NCI-H1048 (cell line): Measurements from ENCODE around the gene DHRSX.
"Not testable (repeated sequence)": the region's sequence is repeated elsewhere in the genome, so short reads cannot be mapped to it uniquely, and the experiment has no call there.

ENCODE experiments used
- DNase-seq: peaks from one replicate; lab custom pipeline; 2025; lab: John Stamatoyannopoulos, UW

Gene DHRSX

DNA sequence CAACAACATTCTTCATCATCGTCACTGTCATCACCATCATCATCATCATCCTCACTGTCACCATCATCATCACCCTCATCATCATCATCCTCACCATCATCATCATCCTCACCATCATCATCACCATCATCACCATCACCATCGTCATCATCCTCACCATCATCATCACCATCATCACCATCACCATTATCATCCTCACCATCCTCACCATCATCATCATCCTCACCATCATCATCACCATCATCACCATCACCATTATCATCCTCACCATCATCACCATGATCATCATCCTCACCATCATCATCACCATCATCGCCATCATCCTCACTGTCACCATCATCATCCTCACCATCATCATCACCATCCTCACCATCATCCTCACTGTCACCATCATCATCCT is 18.9 kb upstream of the DHRSX start:
- not testable (repeated sequence) for DNase-seq

DNA sequence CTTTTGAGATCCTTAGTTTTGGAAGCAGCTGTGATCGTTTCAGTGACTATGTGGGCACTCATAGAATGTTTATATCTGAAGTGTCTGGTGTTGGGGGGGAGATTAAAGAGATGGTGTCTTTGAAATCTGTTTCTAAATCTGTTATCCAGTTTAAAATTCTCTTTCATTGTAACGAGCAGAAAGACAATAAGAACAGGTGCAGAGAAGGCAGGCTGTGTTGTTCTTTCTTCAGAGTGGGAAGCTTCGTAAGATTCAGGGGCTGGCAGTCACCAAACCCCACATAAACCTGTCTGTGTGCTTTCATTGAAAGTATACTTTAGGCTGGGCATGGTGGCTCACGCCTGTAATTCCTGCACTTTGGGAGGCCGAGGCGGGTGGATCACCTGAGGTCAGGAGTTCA is 16.3 kb upstream of the DHRSX start:
- DNase-seq, result no peak

DNA sequence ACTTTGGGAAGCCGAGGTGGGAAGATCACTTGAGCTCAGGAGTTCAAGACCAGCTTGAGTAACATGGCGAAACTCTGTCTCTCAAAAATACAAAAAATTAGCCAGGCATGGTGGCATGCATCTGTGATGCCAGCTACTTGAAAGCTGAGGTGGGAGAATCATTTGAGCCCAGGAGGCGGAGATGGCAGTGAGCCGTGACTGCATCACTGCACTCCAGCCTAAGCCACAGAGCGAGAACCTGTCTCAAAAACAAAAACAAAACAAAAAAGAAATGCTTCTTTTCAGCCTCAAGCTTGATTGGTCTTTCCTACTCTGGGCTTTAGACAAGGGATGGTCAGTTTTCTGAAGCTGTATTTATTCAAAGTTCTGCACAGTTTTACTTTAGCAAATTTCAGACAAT is 15.8 kb upstream of the DHRSX start:
- DNase-seq, result no peak

DNA sequence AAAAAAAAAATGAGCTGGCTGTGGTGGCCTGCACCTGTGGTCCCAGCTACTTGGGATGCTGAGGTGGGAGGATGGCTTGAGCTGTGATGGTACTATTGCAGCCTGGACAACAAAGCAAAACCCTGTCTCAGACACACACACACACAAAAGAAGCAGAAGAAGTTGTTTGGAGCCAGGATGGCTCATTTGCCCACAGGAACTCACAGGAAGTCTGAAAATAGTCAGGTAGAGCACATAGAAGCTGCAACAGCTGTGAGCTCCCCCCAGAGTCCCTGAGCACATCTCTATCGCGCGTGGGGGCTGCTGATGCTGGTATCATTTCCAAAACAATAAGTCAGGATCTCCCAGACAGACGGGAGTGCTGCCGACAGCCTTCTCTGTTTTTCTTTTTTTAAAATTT is 13.4 kb upstream of the DHRSX start:
- DNase-seq, result no peak

GRCh38 chrX:2513121-2513664 is 12.4 kb upstream of the DHRSX start:
- DNase-seq, result no peak

DNA sequence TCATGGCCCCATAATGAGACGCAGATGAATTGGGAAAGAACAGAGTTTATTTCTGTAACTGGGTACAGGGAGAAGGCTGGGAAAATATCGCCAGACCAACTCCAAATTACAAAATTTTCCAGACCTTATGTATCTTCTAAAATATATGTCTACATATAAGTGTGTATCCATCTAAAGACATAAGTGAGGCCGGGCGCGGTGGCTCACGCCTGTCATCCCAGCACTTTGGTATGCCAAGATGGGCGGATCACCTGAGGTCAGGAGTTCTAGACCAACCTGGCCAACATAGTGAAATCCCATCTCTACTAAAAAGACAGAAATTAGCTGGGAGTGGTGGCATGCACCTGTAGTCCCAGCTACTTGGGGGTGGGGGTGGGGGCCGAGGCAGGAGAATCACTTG is 11.7 kb upstream of the DHRSX start:
- no peak for DNase-seq

DNA sequence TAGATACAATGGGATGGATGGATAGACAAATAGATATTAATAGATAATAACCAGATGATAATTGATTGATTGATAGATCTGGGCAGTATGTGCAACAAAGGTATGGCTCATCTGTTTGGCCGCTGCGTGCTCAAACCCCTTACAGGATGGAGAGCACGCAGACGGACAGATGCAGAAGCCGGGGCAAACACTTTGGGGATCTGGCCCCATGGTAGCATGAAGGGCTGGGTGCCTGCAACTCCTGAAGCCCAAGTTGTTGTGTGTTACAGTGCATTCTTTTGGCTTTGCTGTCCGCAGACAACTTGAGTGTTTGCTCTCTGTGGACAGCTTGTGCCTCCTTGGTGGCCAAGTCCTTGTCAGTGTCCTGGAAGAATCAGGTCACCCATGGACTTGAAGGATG is 10.6 kb upstream of the DHRSX start:
- no peak for DNase-seq

- no peak for DNase-seq
Observed at GRCh38 chrX:2508648-2509335, 8.0 kb upstream of the DHRSX start.

GRCh38 chrX:2507904-2508627 is 7.3 kb upstream of the DHRSX start:
- no peak for DNase-seq

DNA sequence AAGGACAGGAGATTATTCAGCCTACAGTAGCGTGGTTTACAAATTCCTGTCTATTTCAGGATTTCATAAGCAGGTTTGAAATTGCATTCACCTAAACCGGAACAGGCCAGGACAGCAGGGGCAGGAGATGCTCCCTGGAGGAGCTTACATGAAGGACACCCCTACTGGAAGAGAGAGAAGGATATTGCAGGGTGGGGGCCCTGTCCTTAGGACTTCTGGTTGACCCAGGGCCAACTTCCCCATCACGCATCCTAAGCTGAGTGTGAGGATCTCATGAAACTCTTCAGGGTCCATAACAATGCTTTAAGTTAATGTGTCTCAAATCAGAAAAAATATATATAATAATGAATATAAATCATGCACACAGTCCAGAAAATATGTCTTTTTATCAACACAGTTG is 6.4 kb upstream of the DHRSX start:
- no peak for DNase-seq

GRCh38 chrX:2505341-2505740 is 4.6 kb upstream of the DHRSX start:
- not testable (repeated sequence) for DNase-seq

GRCh38 chrX:2504706-2505332 is 4.0 kb upstream of the DHRSX start:
- no peak for DNase-seq

DNA sequence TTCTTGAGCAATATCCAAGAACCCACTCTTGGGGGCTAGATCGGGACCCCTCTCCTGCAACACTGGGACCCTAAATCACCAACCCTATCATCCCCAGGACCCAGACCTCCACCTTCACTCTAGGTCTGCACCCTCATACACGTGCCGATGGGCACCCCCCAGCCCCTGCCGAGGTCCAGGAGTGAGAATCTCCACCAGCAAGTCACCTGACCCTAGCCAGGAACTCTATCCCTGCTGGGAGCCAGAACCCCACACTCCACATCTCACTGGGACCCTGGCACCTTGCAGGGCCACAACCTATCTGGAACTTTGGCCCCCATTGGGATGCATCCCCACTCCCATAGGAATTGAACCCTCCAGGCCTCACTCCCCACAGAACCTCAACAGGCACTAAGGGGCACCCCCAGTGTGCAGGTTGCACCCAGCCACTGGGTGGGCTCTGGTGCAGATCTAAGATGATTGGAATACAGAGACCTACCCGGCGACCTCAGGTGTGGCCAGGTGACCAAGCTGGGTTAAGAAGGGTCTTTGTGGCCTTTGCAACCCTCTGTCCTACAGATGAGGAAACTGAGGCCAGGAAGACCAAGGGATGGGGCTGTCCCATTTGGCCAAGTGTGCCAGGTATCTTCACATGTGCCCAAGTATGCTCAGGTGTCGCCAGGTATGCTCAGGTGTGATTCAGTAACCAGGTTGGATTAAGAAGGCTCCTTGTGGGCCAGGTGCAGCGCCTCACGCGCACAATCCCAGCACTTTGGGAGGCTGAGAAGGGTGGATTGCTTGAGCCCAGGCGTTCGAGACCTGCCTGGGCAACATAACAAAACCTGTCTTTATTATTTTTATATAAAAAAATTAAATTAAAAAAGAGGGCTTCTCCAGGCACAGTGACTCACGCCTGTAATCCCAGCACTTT is 3.1 kb upstream of the DHRSX start:
- no peak for DNase-seq

- no peak for DNase-seq
Observed at GRCh38 chrX:2502668-2503519, 2.1 kb upstream of the DHRSX start.

GRCh38 chrX:2502120-2502667 is 1.4 kb upstream of the DHRSX start:
- DNase-seq, result no peak

GRCh38 chrX:2501559-2502102 is 855 bp upstream of the DHRSX start:
- DNase-seq, result no peak

GRCh38 chrX:2500091-2500802 is 529 bp downstream of the DHRSX start:
- DNase-seq, result no peak

- DNase-seq, result no peak
Observed at GRCh38 chrX:2499507-2499906, 1.3 kb downstream of the DHRSX start.

DNA sequence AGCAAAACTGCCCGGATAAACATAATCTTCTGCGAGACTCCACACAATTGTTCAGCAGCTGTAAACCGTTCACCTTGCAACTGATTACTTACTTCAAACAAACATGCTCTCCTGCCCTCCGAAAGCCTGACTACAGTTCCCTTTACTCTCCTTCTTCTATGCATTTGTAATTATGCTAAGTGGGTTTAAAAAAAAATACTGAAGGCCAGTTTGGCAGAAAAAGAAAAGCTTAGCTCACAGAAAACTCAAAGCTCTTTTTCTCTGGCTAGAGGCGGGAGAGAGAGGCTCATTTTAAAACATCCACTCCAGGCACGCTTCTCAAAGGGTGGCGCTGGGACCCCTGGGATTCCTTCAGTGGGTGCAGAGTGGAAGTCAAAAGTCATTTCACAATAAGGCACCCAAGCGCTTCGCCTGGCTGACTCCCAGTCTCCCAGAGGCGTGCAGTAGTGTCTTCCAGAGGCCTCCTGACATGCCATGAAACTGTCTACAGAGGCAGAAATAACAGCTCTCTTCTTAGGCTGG is 1.9 kb downstream of the DHRSX start:
- no peak for DNase-seq
